GM23248 (cell line): ENCODE results near the gene CYP27B1.

Experiments used
- EZH2 ChIP-seq: fragments of 200-600 bp; sonication (generic); IDR thresholded peaks from 2 replicates; pipeline ENCODE4 v1.6.1; 2018; ENCODE audit warnings: antibody characterized with exemption, mild to moderate bottlenecking; ENCODE audit not compliant: insufficient read depth, poor library complexity, severe bottlenecking
- EZH2phosphoT487 ChIP-seq: fragments of 200-600 bp; sonication (generic); IDR thresholded peaks from 2 replicates; pipeline ENCODE4 v1.6.1; 2018; ENCODE audit warnings: antibody characterized with exemption, moderate library complexity, mild to moderate bottlenecking, low read depth; ENCODE audit not compliant: insufficient read depth

DNA sequence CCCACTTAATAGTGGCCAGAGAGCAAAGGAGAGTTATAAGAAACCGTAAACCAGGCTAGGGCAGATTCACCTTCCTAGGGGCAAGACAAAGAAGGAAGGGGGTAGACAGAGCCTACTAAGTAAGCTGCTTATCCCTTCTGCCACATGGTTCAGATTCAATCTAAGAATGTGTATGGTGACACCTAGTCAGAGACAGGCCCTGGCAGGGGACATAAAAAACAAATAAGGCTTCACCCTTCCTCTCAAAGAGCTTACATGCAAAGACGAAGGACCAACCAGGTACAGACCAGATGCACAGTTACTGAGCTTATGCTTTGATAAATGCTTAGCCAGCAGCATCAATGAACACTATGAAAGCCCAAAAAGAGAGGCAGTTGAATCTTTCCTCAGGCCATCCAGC lies 4.4 kb downstream of the CYP27B1 start:
- no peak for TF ChIP-seq EZH2
- TF ChIP-seq EZH2phosphoT487: no peak
